Measurements from ENCODE around the gene ARID4B.
"Not testable (repeated sequence)": the region's sequence is repeated elsewhere in the genome, so short reads cannot be mapped to it uniquely, and the experiment has no call there.

The ARID4B gene

GRCh38 chr1:235187316-235187715 lies 140.7 kb downstream of the ARID4B start:
- Histone ChIP-seq H3K27me3 (no peaks in the 10 kb centered on the region), H3K4me3 (no peak overlapping the region), H3K9ac (no peak overlapping the region), H3K4me2 (no peak overlapping the region), H3K9me3 (no peaks in the 10 kb centered on the region), H3K27ac (no peak overlapping the region), H3K4me1 (no peaks in the 10 kb centered on the region), H3K36me3 (peaks cover 87% of the 10 kb centered on the region), H4K20me1 (peaks cover 12% of the 10 kb centered on the region; the same call in 1 of the 2 replicates)
- no peak for TF ChIP-seq Cebpa-rat (IDR thresholded peaks at IDR 0.05)

DNA sequence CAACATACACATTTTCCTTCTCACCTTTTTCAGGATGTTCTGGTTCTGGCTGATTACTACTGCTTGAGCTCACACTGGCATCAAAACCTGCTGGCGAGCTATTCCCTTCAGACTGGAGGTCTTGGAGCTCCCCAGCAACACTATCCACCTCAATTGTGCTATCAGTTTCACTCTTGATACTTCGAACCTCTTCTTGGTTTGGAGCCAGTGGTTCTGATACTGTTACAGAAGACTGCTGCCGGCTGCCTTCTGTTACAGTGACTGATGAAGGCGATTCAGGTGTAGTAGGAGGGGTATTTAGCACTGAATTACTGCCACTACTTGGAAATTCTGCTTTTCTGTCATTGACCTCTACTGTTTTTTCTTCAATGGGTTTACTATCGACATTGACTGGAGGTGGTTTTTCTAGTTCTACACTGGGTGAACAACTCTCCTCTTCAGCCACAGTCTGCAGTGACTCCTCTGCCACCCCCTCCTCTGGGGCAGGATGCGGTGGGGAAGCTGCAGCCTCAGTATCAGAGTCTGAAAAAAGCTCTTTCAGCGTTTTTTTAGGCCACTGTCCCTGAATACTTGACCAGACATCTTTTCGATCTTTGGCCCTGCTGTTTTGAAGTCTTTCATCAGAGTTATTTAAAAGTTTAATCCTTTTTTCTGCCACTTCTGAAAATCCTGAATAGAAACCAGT lies 146.3 kb downstream of the ARID4B start:
- Histone ChIP-seq H4K20me1 (peaks cover 22% of the 10 kb centered on the region; the same call in 1 of the 2 replicates), H3K9ac (no peak overlapping the region; the same call in 1 of the 2 replicates), H3K4me2 (no peak overlapping the region), H3K27me3 (no peaks in the 10 kb centered on the region), H3K27ac (no peak overlapping the region), H3K36me3 (peaks cover 85% of the 10 kb centered on the region), H3K4me1 (no peaks in the 10 kb centered on the region), H3K4me3 (no peak overlapping the region), H3K9me3 (no peaks in the 10 kb centered on the region)
- TF ChIP-seq Cebpa-rat (IDR thresholded peaks at IDR 0.05) = no peak

DNA sequence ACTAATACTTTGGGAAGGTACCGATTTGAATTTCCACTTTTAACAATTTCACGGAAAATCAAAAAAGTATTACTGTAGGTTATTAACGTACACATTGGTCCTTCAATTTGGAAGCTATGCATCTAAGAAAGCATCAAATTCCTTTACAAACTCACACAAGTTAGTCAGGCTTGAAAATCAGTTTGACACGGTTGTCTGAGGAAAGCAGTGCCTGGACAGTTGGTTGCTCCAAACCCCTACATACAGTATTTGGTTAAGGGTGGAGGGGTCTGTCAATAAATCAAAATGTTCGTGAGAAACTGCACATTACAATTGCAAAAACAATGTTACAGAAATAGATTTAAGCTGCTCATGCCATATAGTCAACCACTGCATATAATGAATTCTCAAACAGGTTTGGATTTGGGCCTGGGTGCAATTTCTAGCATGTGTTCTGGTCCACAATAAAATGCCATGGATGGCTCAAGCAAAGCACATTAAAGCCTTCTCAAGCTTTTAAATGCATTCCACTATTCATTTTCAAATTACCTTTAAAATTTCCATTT lies 147.0 kb downstream of the ARID4B start:
- no peak overlapping the region; the same call in 1 of the 2 replicates for H3K9ac ChIP-seq
- H3K27me3 ChIP-seq = no peaks in the 10 kb centered on the region
- no peak overlapping the region for H3K27ac ChIP-seq
- no peak overlapping the region for H3K4me3 ChIP-seq
- H3K36me3 ChIP-seq = peaks cover 85% of the 10 kb centered on the region
- H3K4me2 ChIP-seq = no peak overlapping the region
- H3K4me1 ChIP-seq = no peaks in the 10 kb centered on the region
- no peaks in the 10 kb centered on the region for H3K9me3 ChIP-seq
- peaks cover 26% of the 10 kb centered on the region; the same call in 1 of the 2 replicates for H4K20me1 ChIP-seq
- TF ChIP-seq Cebpa-rat (IDR thresholded peaks at IDR 0.05) = no peak

GRCh38 chr1:235176486-235176885 lies 151.5 kb downstream of the ARID4B start:
- H3K4me3 ChIP-seq = no peak overlapping the region
- H3K36me3 ChIP-seq = peaks cover 86% of the 10 kb centered on the region

DNA sequence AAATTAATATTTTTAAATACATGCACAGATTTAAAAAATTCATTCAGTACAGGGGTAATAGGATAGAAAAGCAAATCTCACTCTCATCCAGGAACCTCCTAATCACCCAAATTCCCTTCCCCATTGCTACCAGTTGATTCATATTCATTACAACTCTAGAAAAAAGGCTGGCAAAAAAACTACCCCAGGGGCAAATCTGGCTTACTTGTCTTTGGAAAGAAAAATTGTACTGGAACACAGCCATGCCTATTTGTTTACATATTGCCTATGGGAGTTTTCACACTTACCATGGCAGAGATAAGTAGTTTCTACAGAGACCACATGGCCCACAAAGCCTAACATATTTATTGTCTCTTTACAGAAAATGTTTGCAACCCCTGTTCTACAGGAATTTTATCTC lies 158.0 kb downstream of the ARID4B start:
- no peak overlapping the region for H3K27ac ChIP-seq
- peaks cover 82% of the 10 kb centered on the region for H3K36me3 ChIP-seq
- H3K27me3 ChIP-seq = no peaks in the 10 kb centered on the region
- H3K9ac ChIP-seq = no peak overlapping the region
- no peaks in the 10 kb centered on the region for H3K4me1 ChIP-seq
- no peak for TF ChIP-seq Cebpa-rat (IDR thresholded peaks at IDR 0.05)
- no peak overlapping the region for H3K4me3 ChIP-seq
- no peaks in the 10 kb centered on the region for H4K20me1 ChIP-seq
- H3K4me2 ChIP-seq = no peak overlapping the region
- H3K9me3 ChIP-seq = no peaks in the 10 kb centered on the region

More at GRCh38 chr1:235176486-235176885, 151.5 kb downstream of the ARID4B start:
- no peak overlapping the region for H3K9ac ChIP-seq
- H3K27me3 ChIP-seq = no peaks in the 10 kb centered on the region
- peaks cover 19% of the 10 kb centered on the region; the same call in 1 of the 2 replicates for H4K20me1 ChIP-seq
- no peaks in the 10 kb centered on the region for H3K4me1 ChIP-seq
- H3K9me3 ChIP-seq = no peaks in the 10 kb centered on the region
- no peak for TF ChIP-seq Cebpa-rat (IDR thresholded peaks at IDR 0.05)
- H3K4me2 ChIP-seq = no peak overlapping the region
- no peak overlapping the region for H3K27ac ChIP-seq

GRCh38 chr1:235168375-235168774 lies 159.6 kb downstream of the ARID4B start:
- no peaks in the 10 kb centered on the region for H3K27me3 ChIP-seq
- H3K9me3 ChIP-seq = no peaks in the 10 kb centered on the region
- H3K27ac ChIP-seq = no peak overlapping the region
- TF ChIP-seq Cebpa-rat (IDR thresholded peaks at IDR 0.05) = no peak
- H3K4me3 ChIP-seq = no peak overlapping the region
- no peak overlapping the region for H3K9ac ChIP-seq
- H3K4me2 ChIP-seq = no peak overlapping the region
- no peaks in the 10 kb centered on the region for H4K20me1 ChIP-seq
- H3K4me1 ChIP-seq = no peaks in the 10 kb centered on the region
- H3K36me3 ChIP-seq = peaks cover 83% of the 10 kb centered on the region

GRCh38 chr1:235161685-235162327 lies 166.2 kb downstream of the ARID4B start:
- H3K27me3 ChIP-seq = no peaks in the 10 kb centered on the region
- peak overlapping the region; percentile 90 for H3K9ac ChIP-seq
- H3K9me3 ChIP-seq = no peaks in the 10 kb centered on the region
- peaks cover 37% of the 10 kb centered on the region for H3K4me1 ChIP-seq
- no peak for TF ChIP-seq Cebpa-rat (IDR thresholded peaks at IDR 0.05)
- H3K27ac ChIP-seq = peak overlapping the region; percentile 89
- H4K20me1 ChIP-seq = no peaks in the 10 kb centered on the region
- H3K36me3 ChIP-seq = peaks cover 57% of the 10 kb centered on the region
- peak overlapping the region; percentile 79 for H3K4me2 ChIP-seq
- H3K4me3 ChIP-seq = peak overlapping the region; percentile 84

DNA sequence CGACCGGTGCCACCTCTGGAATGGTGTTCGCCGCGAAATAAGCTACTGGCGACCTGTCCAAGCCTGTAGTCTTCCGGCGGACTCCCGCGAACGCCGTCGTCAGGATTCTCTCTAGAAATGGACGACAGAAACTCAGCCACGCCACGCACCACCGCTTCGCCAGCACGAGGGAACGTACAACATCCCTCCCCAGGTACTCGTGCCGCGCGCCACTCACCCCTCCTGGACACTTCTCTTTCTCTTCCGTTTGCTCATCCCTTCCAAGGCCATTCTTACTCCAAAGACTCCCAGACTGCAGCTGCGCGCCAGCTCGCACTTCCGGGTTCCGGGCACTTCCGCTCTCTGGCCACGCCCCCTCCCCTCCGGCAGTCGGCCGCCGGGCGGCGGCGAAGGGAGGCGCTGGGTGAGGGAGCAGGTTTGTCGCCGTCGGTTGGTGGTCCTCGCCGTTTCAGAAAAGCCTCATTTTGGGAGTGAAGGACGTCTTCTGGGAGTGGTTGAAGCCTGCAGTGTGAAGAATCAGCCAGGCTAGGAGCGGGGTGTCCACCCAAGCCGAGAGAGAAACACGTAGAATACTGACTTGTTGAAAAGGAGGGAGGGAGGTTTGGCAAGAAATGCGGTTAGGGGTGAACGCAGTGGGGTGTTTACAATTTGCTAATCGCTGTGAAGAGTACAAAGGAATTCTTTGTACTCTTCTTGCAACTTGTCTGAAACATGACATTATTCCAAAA lies 166.9 kb downstream of the ARID4B start, which contains the start of gene RBM34:
Gene RBM34 (minus strand): TSS at position 294 of the 728 bp plus-strand sequence. CDS start 24 bp downstream, at position 270.
- Histone ChIP-seq H3K9me3 (no peaks in the 10 kb centered on the region), H3K27me3 (no peaks in the 10 kb centered on the region), H3K9ac (peak within 1 kb of the TSS; percentile 90), H3K4me1 (peaks cover 37% of the 10 kb centered on the region), H3K4me3 (peak within 1 kb of the TSS; percentile 84), H3K4me2 (peak within 1 kb of the TSS; percentile 79), H4K20me1 (no peaks in the 10 kb centered on the region), H3K27ac (peak within 1 kb of the TSS; percentile 89), H3K36me3 (peaks cover 59% of the 10 kb centered on the region)
- TF ChIP-seq Cebpa-rat (IDR thresholded peaks at IDR 0.05) = no peak

DNA sequence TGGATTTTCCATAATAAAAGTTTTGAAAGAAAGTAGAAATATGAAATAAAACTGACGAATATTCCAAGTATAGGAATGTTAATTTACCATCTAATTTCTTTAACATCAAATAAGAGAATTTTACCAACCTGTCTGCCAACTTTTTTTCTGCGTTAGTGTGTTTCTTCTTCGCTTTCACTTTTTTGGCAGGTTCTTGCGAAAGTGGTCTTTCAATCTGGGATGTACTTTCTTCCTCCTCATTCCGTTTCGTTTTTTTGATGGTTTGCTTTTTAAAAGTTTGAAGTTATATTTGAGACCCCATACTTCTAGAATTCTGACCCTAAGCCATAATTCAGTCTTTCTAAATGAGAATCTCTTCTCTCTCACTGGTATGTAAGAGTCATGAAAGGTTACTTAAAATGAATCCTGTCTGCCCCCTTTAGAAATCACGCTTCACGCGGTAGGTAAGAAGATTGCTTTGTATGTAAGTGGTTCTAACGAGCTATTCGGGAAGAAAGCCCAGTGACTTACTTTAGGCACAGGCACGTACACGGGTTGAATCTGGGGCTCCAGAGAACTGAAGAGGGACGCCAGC lies 167.5 kb downstream of the ARID4B start:
- peak overlapping the region; percentile 84 for H3K4me3 ChIP-seq
- peaks cover 58% of the 10 kb centered on the region for H3K36me3 ChIP-seq
- peak overlapping the region; percentile 79 for H3K4me2 ChIP-seq
- H3K27ac ChIP-seq = peak overlapping the region; percentile 89
- no peaks in the 10 kb centered on the region for H3K27me3 ChIP-seq
- no peaks in the 10 kb centered on the region for H3K9me3 ChIP-seq
- no peaks in the 10 kb centered on the region for H4K20me1 ChIP-seq
- TF ChIP-seq Cebpa-rat (IDR thresholded peaks at IDR 0.05) = no peak
- H3K9ac ChIP-seq = peak overlapping the region; percentile 90
- peaks cover 37% of the 10 kb centered on the region for H3K4me1 ChIP-seq

DNA sequence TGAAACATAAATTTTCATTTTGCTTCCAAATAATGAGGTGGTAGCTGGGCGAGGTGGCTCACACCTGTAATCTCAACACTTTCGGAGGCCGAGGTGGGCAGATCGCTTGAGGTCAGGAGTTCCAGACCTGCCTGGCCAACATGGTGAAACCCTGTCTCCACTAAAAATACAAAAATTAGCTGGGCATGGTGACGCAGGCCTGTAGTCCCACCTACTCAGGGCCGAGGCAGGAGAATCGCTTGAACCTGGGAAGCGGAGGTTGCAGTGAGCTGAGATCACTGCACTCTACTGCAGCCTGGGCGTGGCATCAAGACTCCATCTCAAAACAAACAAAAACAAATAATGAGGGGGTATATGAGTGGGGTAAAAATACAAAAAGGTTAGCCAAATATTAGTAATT lies 168.0 kb downstream of the ARID4B start:
- Histone ChIP-seq H3K4me1 (peaks cover 37% of the 10 kb centered on the region), H3K4me3 (peak overlapping the region; percentile 84), H3K4me2 (peak overlapping the region; percentile 79), H3K9ac (peak overlapping the region; percentile 90), H3K36me3 (peaks cover 63% of the 10 kb centered on the region)
- not testable (repeated sequence) for H4K20me1 ChIP-seq, H3K27ac ChIP-seq, H3K27me3 ChIP-seq, H3K9me3 ChIP-seq

GRCh38 chr1:235159284-235159683 lies 168.7 kb downstream of the ARID4B start:
- peaks cover 63% of the 10 kb centered on the region for H3K36me3 ChIP-seq
- H3K4me2 ChIP-seq = peak overlapping the region; percentile 79
- H3K27ac ChIP-seq, H3K4me3 ChIP-seq, H3K9me3 ChIP-seq, H4K20me1 ChIP-seq, H3K9ac ChIP-seq, H3K27me3 ChIP-seq: not testable (repeated sequence)
- peaks cover 37% of the 10 kb centered on the region for H3K4me1 ChIP-seq

Data from BLaER1 (cell line).